HG03025 (cell line): ENCODE data around the gene APBB1IP.
"Not testable (repeated sequence)": the region's sequence is repeated elsewhere in the genome, so short reads cannot be mapped to it uniquely, and the experiment has no call there.

Source experiments
- ATAC-seq: cut with Tn5 transposase; IDR thresholded peaks from one replicate; pipeline ENCODE4 v1.9.1; 2021; ENCODE audit warnings: mild to moderate bottlenecking, moderate library complexity; ENCODE audit not compliant: unreplicated experiment, low FRiP score

Gene APBB1IP

DNA sequence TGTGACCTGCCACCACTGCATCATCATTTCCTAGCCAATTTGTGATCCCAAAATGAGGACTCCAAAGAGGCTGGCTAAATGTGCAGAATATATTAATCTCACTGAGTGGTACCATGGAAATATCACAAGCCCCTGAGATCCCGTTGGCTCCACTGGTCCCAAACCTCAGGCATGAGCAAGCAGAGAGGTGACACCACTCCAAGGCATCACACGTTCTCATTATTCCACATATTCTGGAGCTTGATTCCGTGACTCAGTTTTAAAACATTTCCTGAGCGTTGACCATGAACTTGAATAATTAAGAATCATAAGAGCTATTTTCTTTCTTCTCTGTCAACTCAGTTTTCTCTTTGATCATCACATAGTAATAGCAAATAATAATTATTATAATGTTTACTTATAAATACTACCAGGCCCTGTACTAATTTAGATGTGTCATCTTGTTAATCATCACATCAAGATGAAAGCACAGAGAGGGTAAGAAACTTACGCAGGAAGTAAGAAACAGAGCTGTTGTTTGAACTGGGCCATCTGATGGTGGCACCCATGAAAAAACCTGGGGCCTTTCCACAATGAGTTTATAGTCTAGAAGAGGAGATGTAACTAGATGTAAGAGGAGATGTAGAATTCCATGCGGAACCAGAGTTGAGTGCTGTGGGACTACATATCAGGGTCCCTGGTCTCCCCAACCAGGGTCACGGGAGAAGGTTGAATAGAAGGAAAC is 3.5 kb downstream of the APBB1IP start:
- ATAC-seq = no peak

DNA sequence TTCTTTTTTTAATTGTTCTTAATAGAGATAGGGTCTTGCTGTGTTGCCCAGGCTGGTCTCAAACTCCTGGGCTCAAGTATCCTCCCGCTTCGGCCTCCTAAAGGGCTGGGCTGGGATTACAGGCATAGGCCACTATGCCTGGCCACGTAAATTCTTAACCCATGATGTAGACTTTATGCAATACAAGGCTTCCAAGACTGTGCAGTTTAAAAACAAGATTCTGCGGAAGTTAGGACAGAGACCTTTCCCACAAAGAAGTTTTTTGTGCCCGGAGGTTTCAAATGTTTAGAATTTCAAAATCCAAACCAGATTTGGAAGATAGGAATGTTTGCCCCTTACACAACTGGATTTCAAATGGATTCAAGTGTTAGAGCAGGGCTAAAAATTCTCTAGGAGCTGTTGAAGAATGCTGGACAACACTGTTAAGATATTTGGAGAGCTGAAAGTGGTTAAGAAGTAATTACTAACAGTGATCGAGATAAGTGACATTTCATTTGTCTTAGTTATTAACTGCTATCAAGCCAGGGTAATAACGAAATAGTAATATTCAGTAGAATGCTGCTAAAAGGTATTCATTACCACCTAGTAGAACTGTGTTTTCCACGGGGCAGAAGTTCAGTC is 7.4 kb downstream of the APBB1IP start:
- no peak for ATAC-seq

DNA sequence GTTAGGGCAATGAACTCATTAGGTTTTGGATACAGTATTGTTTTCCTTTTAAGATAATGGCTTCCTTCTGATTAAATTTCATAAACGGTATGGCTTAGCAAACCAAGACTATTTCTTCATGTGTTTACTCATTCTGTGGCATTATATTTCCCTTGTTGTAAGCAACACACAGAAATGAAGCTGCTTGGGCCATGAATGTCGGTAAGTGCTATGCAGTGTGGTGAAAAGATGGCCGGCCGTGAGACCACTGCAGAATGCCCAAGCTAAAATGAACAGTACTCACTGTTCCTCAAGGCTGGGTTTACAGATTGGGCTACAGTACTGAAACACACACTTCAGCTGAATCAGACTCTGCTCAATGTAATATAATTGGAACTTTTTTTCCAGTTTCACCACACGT is 8.1 kb downstream of the APBB1IP start:
- ATAC-seq = no peak

DNA sequence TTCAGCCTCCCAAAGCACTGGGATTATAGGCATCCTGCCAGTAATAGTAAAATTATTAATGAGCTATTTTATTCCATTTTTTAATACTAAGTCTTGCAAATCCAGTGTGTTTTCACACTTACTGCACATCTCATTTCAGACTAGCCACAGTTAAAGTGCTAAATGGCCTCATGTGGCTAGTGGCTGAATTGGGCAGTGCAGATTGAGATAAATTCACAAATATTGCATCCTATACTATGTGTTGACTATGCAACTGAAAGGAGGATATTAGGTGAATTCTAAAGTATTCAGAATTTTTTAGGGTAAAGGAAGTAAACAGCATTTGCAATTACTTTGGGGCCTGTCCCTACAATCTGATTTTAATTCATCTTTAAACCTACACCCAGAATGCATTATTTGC is 10.2 kb downstream of the APBB1IP start:
- peak; percentile 31 for ATAC-seq

DNA sequence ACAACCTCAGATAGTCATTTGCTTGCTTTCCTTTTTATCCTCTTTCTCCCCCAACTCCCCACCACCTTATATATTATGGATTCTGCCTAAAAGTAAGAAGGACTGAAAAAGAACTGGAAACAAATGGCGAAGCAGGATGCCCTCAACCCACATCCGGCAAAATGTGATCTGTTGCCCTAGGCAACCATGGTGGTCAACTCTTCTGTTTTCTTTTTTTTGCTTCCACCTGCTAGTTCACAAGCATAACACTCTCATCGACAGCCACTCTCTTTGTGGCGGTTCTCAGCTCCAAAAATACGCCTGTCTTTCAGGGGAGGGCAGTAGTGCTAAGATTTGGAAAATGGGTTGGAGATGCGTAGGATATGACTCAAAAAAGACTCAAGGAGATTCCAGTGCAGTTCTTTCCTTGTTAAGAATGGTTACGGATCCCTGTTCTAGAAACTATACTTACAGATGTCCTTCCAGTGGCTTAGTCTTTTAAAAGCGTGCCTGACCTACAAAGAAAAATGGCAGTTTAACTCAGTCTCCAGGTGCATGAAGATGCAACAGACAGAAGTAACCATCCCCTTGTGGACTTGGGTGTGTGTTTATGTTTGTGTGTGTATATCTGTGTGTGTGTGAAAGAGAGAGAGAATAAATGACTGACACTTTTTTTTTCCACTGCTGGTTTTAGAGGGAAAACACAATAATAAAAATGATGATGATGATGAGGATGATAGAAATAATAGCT is 10.7 kb downstream of the APBB1IP start:
- ATAC-seq = peak; percentile 75

DNA sequence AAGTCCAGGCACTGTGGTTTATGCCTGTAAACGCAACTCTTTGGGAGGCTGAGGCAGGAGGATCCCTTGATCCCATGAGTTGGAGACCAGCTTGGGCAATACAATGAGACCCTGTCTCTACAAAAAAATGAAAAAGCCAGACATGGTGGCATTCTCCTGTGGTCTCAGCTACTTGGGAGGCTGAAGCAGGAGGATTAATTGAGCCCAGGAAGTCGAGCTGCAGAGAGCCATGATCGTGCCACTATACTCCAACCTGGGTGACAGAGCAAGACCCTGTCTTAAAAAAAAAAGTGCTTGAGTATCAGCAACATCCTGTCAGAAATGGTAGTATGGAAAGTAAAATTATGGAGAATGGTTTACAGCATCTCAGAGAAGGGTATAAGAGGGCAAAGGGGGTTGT is 11.6 kb downstream of the APBB1IP start:
- no peak for ATAC-seq

DNA sequence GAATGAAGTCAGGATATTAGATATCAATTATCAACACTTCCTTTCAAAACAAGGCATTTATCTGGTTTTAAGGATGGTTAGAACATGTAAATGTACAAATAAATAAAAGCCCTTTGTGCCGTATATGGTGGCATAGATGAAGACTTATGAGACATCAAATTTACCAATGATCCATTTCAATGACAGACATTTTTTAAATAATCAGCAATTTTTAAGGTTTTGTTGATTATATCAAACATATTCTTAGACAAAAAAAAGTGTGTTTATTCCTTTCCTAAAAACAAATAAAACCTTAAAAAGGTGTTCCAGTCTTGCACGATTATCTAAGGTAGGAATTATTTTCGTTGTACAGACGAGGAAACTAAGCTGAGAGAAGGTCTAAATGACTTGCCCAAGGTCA is 13.8 kb downstream of the APBB1IP start:
- no peak for ATAC-seq

DNA sequence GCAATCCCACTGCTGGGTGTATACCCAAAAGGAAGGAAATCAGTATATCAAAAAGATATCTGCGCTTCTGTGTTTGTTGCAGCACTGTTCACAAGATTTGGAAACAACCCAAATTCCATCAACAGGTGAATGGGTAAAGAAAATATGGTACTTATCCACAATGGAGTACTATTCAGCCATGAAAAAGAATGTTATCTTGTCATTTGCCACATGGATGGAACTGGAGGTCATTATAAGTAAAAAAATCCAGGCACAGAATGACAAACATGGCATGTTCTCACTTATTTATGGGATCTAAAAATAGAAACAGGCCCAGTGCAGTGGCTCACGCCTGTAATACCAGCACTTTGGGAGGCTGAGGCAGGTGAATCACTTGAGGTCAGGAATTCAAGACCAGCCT is 15.7 kb downstream of the APBB1IP start:
- no peak for ATAC-seq

DNA sequence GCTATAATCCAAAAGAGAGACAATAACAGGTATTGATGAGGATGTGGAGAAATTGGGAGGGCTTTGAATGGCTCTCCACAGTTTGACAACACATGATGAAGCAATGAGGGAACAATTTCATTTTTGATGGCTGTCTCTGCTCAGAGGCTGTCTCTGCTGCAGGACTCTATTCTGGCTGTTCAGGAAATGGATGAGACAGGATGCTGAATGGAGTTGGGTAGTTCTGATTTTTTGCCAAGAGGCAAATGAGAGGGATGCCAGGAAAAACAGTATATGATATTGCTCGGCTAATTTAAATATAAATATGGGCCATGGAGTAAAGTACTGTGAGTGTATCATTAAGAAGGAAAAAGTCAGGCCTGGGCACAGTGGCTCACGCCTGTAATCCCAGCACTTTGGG is 16.8 kb downstream of the APBB1IP start:
- ATAC-seq = no peak

DNA sequence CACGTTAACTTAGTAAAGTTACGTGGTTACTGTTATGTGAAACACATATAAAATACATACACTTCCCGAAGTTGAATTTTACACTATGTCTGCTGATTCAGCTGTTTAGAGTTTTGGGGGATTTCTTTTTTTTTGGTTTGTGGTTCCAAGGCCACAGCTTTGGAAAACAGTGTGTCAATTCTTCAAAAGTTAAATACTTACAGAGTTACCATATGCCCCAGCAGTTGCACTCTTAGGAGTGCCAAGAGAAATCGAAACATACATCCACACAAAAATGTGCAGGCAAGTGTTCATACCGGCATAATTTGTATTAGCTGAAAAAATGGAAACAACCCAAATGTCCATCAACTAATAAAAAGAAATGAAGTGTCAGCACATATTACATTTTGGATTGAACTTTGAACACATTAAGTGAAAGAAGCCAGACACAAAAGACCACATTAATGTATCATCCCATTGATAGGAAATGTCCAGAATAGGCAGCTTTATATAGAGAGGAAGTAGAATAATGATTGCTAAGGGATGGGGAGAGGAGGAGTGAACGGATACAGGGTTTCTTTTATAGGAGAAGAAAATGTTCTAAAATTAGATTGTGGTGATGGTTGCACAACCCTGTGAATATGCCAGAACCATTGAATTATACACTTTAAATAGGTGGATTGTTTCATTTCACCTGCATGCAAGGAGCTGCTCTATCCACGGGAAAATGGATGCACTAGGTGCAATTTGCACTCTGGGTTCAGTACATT is 17.6 kb downstream of the APBB1IP start:
- no peak for ATAC-seq

DNA sequence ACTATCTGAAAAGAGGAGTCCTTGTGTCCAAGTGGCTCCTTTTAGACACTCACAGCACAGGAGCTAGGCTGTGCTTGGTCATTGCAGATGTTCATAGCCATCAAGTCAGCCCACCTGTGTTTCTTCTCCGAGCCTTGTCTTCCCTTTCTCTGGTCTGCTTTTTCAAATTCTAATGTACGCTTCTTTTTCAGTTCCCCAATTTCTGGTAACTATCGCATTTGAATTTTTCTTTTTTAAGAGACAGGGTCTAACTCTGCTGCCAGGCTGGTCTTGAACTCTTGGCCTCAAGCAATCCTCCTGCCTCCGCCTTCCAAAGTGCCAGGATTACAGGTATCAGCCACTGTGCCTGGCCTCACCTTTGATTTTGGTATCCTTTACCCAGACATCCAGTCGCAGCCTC is 18.9 kb downstream of the APBB1IP start:
- ATAC-seq = peak; percentile 95

DNA sequence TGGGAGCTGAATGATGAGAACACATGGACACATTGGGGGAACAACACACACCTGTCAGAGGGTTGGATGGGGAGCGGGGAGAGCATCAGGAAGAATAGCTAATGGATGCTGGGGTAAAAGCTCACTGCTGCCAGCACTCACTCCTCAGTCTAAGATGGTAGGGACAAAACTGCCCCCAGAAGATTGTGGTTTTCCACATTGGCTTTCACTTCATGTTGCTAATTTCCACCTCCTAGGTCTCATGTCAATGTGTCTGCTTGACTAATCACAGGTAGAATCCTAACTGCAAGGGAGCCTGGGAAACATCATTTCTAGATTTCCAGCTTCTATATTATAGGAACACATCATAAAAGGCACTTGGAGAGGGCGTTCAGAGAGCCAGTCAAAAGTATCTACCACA is 22.6 kb downstream of the APBB1IP start:
- no peak for ATAC-seq

DNA sequence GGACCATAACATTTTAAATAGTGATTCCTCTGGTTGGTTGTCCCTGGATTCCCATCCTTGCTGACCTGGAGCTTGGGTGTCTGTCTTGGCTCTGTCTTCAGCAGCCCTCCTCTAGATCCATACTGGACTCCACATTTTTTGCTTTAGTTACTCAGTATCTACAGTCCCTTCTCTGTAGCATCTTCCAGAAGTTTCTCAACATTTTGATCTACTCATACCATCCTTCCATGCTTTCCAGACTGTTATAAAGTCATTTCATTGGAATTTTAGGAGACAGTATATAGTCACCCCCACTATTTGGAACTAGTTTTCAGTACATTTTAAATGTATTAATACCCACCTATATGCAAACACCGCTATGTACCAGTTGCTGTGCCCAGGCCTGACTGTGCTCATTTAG is 25.8 kb downstream of the APBB1IP start:
- no peak for ATAC-seq

DNA sequence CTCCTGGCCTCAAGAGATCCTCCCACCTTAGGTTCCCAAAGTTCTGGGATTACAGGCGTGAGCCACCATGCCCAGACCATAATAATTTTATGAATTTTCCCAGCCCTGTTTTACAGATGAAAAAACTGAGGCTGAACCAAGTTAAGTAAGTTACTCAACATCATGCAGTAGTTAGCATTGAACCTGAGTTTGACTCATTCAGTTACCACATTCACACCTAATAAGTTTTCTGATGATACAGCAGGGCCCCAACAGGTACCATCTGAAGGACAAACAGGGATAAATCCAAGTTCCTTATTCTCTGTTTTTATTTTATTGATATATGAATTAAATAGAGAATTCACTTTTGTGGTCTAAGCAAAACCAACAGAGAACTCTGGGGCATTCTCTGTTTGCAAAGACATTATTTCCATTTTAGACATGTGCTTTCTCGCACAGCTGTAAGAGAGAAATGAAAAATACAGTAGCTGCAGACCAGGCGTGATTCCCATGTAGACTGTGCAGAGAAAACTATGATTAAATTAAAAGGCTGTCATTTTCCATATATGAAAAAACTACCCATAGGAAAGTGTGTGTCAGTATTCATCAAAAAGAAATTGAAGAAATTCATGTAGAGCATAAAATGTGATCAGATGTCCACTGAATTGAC is 26.6 kb downstream of the APBB1IP start:
- ATAC-seq = no peak

DNA sequence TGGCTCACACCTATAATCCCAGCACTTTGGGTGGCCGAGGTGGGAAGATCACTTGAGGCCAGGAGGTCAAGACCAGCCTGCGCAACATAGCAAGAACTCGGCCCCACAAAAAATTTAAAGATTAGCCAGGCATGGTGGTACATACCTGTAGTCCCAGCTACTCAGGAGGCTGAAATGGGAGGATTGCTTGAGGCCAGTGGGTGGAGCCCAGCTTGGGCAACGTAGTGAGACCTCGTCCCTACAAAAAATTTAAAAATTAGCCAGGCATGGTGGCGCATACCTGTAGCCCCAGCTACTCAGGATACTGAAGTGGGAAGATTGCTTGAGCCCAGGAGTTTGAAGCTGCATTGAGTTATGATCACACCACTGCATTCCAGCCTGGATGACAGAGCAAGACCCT is 28.4 kb downstream of the APBB1IP start:
- ATAC-seq = not testable (repeated sequence)

DNA sequence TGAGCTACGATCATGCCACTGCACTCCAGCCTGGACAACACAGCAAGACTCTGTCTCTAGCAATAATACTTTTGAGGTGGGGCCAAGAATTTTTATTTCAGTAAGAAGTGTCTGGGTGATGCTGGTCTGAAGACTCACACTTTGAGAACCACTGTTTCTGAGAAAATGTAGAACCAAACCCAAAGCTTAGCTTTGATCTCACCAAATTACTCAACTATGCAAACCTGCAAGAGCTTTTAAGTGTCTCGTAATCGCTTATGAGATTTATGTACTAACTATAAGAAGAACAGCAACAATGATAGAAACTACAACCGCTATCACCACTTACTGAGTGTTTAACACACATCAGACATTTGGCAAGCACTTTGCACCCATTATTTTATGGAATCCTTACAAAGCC is 29.5 kb downstream of the APBB1IP start:
- ATAC-seq = no peak

DNA sequence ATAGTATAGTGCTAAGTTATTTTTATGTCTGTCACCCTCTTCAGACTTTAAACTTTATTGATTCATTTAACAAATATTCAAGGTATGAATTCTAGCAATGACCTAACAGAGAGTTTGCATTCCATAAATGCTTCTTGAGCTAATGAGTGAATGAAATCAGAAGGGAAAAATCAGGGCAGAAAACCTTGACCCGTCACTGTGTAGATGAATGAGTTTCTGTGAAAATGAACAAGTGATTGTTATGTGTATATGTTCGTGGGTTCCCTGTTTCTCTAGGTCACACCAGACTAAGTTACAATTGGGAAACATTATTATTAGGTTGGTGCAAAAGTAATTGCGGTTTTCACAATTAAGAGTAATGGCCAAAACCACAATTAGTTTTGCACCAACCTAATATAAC is 30.1 kb downstream of the APBB1IP start:
- no peak for ATAC-seq

DNA sequence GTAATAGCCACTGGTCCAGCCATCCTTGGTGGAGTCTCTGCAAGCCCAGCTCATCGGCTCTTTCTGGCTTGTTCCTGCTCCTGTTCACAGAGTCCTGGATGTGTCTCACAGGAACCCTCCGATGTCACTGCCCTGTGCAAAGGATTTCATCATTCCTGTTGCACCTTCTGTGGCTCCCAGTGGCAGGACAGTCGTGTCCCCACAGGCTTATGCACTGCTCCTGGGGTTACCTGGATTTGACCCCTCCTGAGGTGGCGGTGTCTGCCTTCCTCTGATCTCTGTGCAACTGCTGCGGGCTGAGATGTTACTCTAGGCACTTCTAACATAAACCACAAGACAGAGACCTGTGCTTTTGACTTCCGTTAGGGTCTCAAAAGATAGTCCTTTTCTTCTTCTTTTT is 30.6 kb downstream of the APBB1IP start:
- peak; percentile 73 for ATAC-seq

DNA sequence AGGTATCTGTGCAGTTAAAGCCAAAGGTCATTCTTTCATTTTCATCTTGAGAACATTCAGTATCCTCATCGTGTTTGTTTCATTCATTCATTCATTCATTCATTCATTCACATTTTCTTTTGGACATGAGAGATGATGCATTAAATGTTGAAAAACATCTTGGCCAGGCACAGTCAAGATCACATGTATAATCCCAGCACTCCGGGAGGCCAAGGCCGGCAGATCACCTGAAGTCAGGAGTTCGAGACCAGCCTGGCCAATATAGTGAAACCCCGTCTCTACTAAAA is 34.3 kb downstream of the APBB1IP start:
- no peak for ATAC-seq

DNA sequence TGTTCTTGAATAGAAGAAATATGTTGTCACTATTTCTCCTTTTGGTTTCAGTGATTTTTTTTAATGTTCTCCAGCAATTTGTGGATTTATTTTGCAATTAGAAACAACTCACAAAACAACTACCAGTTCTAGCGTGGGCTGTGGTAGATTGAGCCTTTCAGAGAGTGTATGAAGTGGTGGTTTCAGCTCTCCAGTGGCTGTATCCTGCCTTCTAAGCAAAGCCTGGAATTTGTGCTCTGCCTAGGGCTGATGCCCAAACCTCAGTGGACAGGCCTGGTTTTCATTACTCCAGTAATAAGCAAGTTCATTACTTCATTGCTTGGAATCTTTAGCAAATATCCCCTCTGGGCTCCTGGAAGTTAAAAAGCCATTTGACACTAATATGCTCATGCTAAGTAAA is 35.9 kb downstream of the APBB1IP start:
- no peak for ATAC-seq

DNA sequence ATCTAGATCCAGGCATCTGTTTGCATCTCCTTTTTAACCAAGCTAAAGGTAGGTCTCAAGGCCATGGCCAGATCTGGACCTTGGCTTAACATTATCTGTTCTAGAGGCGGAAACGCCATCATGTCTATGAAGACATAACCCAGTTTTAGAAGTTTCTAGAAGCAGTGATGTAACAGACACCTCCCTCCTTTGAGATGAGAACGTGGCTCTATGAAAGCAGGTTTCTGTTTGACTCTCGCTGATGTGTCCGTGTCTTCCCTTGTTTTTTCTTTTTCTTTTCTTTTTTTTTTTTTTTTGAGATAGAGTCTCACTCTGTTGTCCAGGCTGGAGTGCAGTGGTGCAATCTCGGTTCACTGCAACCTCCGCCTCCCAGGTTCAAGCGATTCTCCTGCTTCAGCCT is 36.7 kb downstream of the APBB1IP start:
- ATAC-seq = not testable (repeated sequence)
